HepG2 (cell line): Measurements from ENCODE around the gene VILL. TPM values are rescaled to one million over a fixed set of nuclear protein-coding genes. Genes with fewer than 3 reads are reported as not detected.

Experiments
- AGO2 ChIP-seq: fragments of 200-400 bp; formaldehyde crosslinking; optimal IDR thresholded peaks from 2 replicates; pipeline ENCODE3; 2017; ENCODE audit warnings: mild to moderate bottlenecking, low read depth, low read length, moderate library complexity
- ESRRA ChIP-seq: sonication (generic); formaldehyde crosslinking; IDR thresholded peaks from 2 replicates; pipeline ENCODE4 v1.5.1; 2020; ENCODE audit warnings: mild to moderate bottlenecking, low read depth, missing genetic modification reagents
- FOXC1 ChIP-seq: sonication (generic); formaldehyde crosslinking; IDR thresholded peaks from 2 replicates; pipeline ENCODE4 v1.8.0; 2022; ENCODE audit warnings: mild to moderate bottlenecking, missing genetic modification reagents, borderline replicate concordance
- JUNB ChIP-seq: sonication (generic); formaldehyde crosslinking; IDR thresholded peaks from 2 replicates; pipeline ENCODE4 v1.8.0; 2022; ENCODE audit warnings: missing genetic modification reagents, mild to moderate bottlenecking, borderline replicate concordance
- SALL2 ChIP-seq: sonication (generic); formaldehyde crosslinking; IDR thresholded peaks from 2 replicates; pipeline ENCODE4 v1.8.1; 2023; ENCODE audit warnings: mild to moderate bottlenecking, missing genetic modification reagents, inconsistent platforms
- ZFP41 ChIP-seq: sonication (generic); formaldehyde crosslinking; IDR thresholded peaks from 2 replicates; pipeline ENCODE4 v1.4.0; 2020; ENCODE audit warnings: mild to moderate bottlenecking, missing genetic modification reagents, borderline replicate concordance
- ZNF235 ChIP-seq: sonication (generic); formaldehyde crosslinking; IDR thresholded peaks from 2 replicates; pipeline ENCODE4 v1.8.1; 2023; ENCODE audit warnings: mild to moderate bottlenecking, missing genetic modification reagents, borderline replicate concordance
- ZNF558 ChIP-seq: sonication (generic); formaldehyde crosslinking; IDR thresholded peaks from 2 replicates; pipeline ENCODE4 v1.9.0; 2022; ENCODE audit warnings: mild to moderate bottlenecking, missing genetic modification reagents, borderline replicate concordance
- polyA plus RNA-seq, 8 experiments: library from polyadenylated mRNA; depleted of rRNA in 3 of 8; stranded (reverse) in 7 of 8; unstranded in 1 of 8; fragments of >200 nt; fragmentation: Illumina TruSeq in 4 of 8; extraction: Trizol in 4 of 8; gene quantifications; 2 replicates each; pipeline versions ENCODE4 v1.2.1 to v1.2.3, GENCODE V29; 2011 to 2016; ENCODE audit warnings: low read depth in 4 of 8, missing spikeins in 1 of 8, mixed read lengths in 1 of 8; ENCODE audit not compliant: insufficient read depth in 1 of 8
- total RNA-seq, 5 experiments: library from RNA; depleted of rRNA; stranded (reverse); fragments of >200 nt; fragmentation: Illumina TruSeq; extraction: Trizol; gene quantifications; 2 replicates each; pipeline ENCODE4 v1.2.3, GENCODE V29; 2016; ENCODE audit warnings: low read depth in 1 of 5
- TF ChIP-seq, protein P1 (sequence below): IDR thresholded peaks from 2 replicates; pipeline ENCODE4 v1.6.1; 2016; ENCODE audit warnings: missing compliant biosample characterization, missing genetic modification reagents, borderline replicate concordance
- TF ChIP-seq, protein P2 (sequence below): sonication (generic); formaldehyde crosslinking; IDR thresholded peaks from 2 replicates; pipeline ENCODE4 v1.5.0; 2020; ENCODE audit warnings: missing genetic modification reagents
- TF ChIP-seq, protein P3 (sequence below), 2 experiments: sonication (generic) in 1 of 2; formaldehyde crosslinking in 1 of 2; IDR thresholded peaks; 2 replicates each; pipeline versions ENCODE4 v1.4.0 to v1.6.1; 2016 to 2020; ENCODE audit warnings: borderline replicate concordance in 1 of 2, low read depth in 1 of 2, mild to moderate bottlenecking in 1 of 2, missing genetic modification reagents in 1 of 2
- TF ChIP-seq, protein P4 (sequence below): sonication (generic); formaldehyde crosslinking; IDR thresholded peaks from 2 replicates; pipeline ENCODE4 v1.8.1; 2022; ENCODE audit warnings: low read depth, mild to moderate bottlenecking, missing genetic modification reagents
- TF ChIP-seq, protein P5 (sequence below): sonication (generic); formaldehyde crosslinking; IDR thresholded peaks from 2 replicates; pipeline ENCODE4 v1.4.0; 2020; ENCODE audit warnings: mild to moderate bottlenecking, missing genetic modification reagents, borderline replicate concordance

Gene VILL
- total and polyA plus RNA-seq, 2 of the 13 experiments (the other 11 are each of a cell fraction or from before 2014, with no cell fraction given): 3.2 to 5.3 TPM

DNA sequence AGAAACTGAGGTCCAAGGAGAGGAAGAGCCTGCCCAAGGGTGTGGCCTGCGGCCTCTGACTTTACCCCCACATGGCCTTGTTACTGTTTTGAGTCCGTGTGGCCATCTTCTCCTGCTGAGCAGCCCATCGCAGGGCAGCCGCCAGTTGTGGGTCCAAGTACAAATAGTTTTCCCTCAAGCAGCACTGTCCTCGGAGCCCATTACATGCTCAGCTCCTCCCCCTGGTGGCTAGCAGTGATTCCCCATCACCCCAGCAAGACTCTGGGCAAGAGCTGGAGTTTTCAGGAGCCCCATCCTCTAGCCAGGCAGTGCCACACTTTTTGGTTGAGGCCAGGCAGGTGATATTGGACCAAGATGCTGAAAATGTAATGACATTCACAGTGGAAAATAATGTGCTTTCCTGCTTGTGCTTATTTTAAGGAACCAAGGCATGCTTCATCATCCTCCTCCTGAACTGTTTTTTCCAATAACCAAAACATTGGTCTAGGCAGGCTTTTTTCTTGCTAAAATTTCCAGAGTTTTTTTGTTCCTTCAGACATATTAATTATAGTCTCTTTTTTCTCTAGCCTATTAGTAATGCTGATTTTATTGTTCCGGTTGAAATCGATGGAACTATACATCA is 23.2 kb upstream of the VILL start (continued):
- TF ChIP-seq, protein P1, sequence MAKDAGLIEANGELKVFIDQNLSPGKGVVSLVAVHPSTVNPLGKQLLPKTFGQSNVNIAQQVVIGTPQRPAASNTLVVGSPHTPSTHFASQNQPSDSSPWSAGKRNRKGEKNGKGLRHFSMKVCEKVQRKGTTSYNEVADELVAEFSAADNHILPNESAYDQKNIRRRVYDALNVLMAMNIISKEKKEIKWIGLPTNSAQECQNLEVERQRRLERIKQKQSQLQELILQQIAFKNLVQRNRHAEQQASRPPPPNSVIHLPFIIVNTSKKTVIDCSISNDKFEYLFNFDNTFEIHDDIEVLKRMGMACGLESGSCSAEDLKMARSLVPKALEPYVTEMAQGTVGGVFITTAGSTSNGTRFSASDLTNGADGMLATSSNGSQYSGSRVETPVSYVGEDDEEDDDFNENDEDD (CRISPR knock-in tag): 0 out of 2 replicates have a peak, but pooled peaks have one; percentile 13
- TF ChIP-seq JUNB (no peak), FOXC1 (0 out of 2 replicates have a peak, but pooled peaks have one; percentile 23), AGO2 (peak; percentile 39), ZFP41 (CRISPR knock-in tag) (no peak), ESRRA (CRISPR knock-in tag) (no peak), ZNF558 (no peak), ZNF235 (CRISPR knock-in tag) (no peak), SALL2 (CRISPR knock-in tag) (no peak)
- TF ChIP-seq, protein P2, sequence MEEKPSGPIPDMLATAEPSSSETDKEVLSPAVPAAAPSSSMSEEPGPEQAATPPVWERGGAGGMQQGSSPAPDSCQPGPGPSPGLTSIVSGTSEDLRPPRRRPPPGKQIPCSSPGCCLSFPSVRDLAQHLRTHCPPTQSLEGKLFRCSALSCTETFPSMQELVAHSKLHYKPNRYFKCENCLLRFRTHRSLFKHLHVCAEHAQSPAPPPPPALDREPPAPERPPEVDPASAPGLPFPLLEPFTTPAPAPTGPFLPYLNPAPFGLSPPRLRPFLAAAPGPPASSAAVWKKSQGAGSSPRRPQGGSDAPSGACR: 0 out of 2 replicates have a peak, but pooled peaks have one; percentile 37
- TF ChIP-seq, protein P3, sequence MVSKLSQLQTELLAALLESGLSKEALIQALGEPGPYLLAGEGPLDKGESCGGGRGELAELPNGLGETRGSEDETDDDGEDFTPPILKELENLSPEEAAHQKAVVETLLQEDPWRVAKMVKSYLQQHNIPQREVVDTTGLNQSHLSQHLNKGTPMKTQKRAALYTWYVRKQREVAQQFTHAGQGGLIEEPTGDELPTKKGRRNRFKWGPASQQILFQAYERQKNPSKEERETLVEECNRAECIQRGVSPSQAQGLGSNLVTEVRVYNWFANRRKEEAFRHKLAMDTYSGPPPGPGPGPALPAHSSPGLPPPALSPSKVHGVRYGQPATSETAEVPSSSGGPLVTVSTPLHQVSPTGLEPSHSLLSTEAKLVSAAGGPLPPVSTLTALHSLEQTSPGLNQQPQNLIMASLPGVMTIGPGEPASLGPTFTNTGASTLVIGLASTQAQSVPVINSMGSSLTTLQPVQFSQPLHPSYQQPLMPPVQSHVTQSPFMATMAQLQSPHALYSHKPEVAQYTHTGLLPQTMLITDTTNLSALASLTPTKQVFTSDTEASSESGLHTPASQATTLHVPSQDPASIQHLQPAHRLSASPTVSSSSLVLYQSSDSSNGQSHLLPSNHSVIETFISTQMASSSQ (IDR thresholded peaks at IDR 0.05; ENCODE audit: low read depth): no peak
- TF ChIP-seq, protein P3 (CRISPR knock-in tag; IDR thresholded peaks at IDR 0.05; ENCODE audit: borderline replicate concordance): 0 out of 2 replicates have a peak, but pooled peaks have one; percentile 20
- TF ChIP-seq, protein P4, sequence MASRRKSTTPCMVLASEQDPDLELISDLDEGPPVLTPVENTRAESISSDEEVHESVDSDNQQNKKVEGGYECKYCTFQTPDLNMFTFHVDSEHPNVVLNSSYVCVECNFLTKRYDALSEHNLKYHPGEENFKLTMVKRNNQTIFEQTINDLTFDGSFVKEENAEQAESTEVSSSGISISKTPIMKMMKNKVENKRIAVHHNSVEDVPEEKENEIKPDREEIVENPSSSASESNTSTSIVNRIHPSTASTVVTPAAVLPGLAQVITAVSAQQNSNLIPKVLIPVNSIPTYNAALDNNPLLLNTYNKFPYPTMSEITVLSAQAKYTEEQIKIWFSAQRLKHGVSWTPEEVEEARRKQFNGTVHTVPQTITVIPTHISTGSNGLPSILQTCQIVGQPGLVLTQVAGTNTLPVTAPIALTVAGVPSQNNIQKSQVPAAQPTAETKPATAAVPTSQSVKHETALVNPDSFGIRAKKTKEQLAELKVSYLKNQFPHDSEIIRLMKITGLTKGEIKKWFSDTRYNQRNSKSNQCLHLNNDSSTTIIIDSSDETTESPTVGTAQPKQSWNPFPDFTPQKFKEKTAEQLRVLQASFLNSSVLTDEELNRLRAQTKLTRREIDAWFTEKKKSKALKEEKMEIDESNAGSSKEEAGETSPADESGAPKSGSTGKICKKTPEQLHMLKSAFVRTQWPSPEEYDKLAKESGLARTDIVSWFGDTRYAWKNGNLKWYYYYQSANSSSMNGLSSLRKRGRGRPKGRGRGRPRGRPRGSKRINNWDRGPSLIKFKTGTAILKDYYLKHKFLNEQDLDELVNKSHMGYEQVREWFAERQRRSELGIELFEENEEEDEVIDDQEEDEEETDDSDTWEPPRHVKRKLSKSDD: no peak
- TF ChIP-seq, protein P5, sequence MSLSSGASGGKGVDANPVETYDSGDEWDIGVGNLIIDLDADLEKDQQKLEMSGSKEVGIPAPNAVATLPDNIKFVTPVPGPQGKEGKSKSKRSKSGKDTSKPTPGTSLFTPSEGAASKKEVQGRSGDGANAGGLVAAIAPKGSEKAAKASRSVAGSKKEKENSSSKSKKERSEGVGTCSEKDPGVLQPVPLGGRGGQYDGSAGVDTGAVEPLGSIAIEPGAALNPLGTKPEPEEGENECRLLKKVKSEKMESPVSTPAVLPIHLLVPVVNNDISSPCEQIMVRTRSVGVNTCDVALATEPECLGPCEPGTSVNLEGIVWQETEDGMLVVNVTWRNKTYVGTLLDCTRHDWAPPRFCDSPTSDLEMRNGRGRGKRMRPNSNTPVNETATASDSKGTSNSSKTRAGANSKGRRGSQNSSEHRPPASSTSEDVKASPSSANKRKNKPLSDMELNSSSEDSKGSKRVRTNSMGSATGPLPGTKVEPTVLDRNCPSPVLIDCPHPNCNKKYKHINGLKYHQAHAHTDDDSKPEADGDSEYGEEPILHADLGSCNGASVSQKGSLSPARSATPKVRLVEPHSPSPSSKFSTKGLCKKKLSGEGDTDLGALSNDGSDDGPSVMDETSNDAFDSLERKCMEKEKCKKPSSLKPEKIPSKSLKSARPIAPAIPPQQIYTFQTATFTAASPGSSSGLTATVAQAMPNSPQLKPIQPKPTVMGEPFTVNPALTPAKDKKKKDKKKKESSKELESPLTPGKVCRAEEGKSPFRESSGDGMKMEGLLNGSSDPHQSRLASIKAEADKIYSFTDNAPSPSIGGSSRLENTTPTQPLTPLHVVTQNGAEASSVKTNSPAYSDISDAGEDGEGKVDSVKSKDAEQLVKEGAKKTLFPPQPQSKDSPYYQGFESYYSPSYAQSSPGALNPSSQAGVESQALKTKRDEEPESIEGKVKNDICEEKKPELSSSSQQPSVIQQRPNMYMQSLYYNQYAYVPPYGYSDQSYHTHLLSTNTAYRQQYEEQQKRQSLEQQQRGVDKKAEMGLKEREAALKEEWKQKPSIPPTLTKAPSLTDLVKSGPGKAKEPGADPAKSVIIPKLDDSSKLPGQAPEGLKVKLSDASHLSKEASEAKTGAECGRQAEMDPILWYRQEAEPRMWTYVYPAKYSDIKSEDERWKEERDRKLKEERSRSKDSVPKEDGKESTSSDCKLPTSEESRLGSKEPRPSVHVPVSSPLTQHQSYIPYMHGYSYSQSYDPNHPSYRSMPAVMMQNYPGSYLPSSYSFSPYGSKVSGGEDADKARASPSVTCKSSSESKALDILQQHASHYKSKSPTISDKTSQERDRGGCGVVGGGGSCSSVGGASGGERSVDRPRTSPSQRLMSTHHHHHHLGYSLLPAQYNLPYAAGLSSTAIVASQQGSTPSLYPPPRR (CRISPR knock-in tag): 0 out of 2 replicates have a peak, but pooled peaks have one; percentile 25
